IMR-90 (cell line): Measurements from ENCODE around the gene MPL. TPM values are rescaled to one million over a fixed set of nuclear protein-coding genes. Genes with fewer than 3 reads are reported as not detected.
A peak's percentile ranks its signal among the peaks of the same experiment; 100 is the strongest.

Experiments used
- ATAC-seq: fragments of 200-7000 bp; cut with Tn5 transposase; 2 replicates; pipeline ENCODE4 v1.9.1; 2020; ENCODE audit warnings: low read depth, mild to moderate bottlenecking, moderate library complexity
- BruUV-seq: library from RNA; stranded (reverse); fragments of 400-500 nt; replicated peaks from 2 replicates; lab custom pipeline; 2021; lab: Mats Ljungman, UMichigan
- CTCF ChIA-PET: fragments of 300-600 bp; formaldehyde crosslinking; extraction: SDS; loops from one replicate; lab custom pipeline; 2021; ENCODE audit warnings: antibody characterized with exemption; lab: Yijun Ruan, JAX
- POLR2A ChIA-PET: fragments of 300-600 bp; sonication (Branson Sonifier 250); formaldehyde crosslinking; loops from one replicate; lab custom pipeline; 2022; ENCODE audit warnings: antibody characterized with exemption; ENCODE audit not compliant: unreplicated experiment; lab: Charles Lee
- DNase-seq: peaks from one replicate; pipeline ENCODE4 v3.0.0; 2013
- H2AFZ ChIP-seq: replicated peaks from 2 replicates; pipeline ENCODE3; 2013; ENCODE audit warnings: low read length, mild to moderate bottlenecking; ENCODE audit not compliant: poor library complexity
- H2AK5ac ChIP-seq: 2 replicates; pipeline ENCODE4 v1.6.1; 2013; ENCODE audit warnings: low read depth, low read length, inconsistent platforms
- H2AK9ac ChIP-seq: replicated peaks from 2 replicates; pipeline ENCODE3; 2013; ENCODE audit warnings: mild to moderate bottlenecking, low read depth, low read length, moderate library complexity; ENCODE audit not compliant: poor library complexity
- H2BK120ac ChIP-seq: 2 replicates; pipeline ENCODE4 v1.6.1; 2013; ENCODE audit warnings: low read depth, low read length, inconsistent platforms
- H2BK15ac ChIP-seq: 3 replicates; pipeline ENCODE4 v1.6.1; 2013; ENCODE audit warnings: low read depth, low read length, inconsistent platforms
- H2BK20ac ChIP-seq: 2 replicates; pipeline ENCODE4 v1.6.1; 2013; ENCODE audit warnings: low read depth, mild to moderate bottlenecking, inconsistent platforms, low read length, moderate library complexity
- H2BK5ac ChIP-seq: 2 replicates; pipeline ENCODE4 v1.6.1; 2013; ENCODE audit warnings: mild to moderate bottlenecking, low read depth, low read length, inconsistent platforms; ENCODE audit not compliant: poor library complexity, severe bottlenecking
- H3K14ac ChIP-seq: replicated peaks from 2 replicates; pipeline ENCODE4 v1.6.1; 2013; ENCODE audit warnings: low read depth, low read length, inconsistent platforms
- H3K18ac ChIP-seq: 2 replicates; pipeline ENCODE4 v1.6.1; 2013; ENCODE audit warnings: low read depth, low read length, control low read depth
- H3K23ac ChIP-seq: 2 replicates; pipeline ENCODE4 v1.6.1; 2013; ENCODE audit warnings: low read depth, low read length, inconsistent platforms
- H3K27ac ChIP-seq: 2 replicates; pipeline ENCODE4 v1.5.1; 2013; ENCODE audit warnings: mild to moderate bottlenecking, control low read depth, low read length; ENCODE audit not compliant: insufficient read depth
- H3K27me3 ChIP-seq: 2 replicates; pipeline ENCODE4 v1.6.1; 2013; ENCODE audit warnings: low read length; ENCODE audit not compliant: control insufficient read depth, insufficient read depth
- H3K36me3 ChIP-seq: 2 replicates; pipeline ENCODE4 v1.6.1; 2013; ENCODE audit warnings: low read length, mixed read lengths; ENCODE audit not compliant: control insufficient read depth, insufficient read depth
- H3K4ac ChIP-seq: 2 replicates; pipeline ENCODE4 v1.6.1; 2013; ENCODE audit warnings: low read depth, low read length, inconsistent platforms
- H3K4me1 ChIP-seq: 2 replicates; pipeline ENCODE4 v1.6.1; 2013; ENCODE audit warnings: low read length, mixed read lengths; ENCODE audit not compliant: control insufficient read depth, insufficient read depth
- H3K4me2 ChIP-seq: 2 replicates; pipeline ENCODE4 v1.6.1; 2013; ENCODE audit warnings: low read depth, mild to moderate bottlenecking, control low read depth, low read length, moderate library complexity
- H3K4me3 ChIP-seq: 2 replicates; pipeline ENCODE4 v1.5.1; 2013; ENCODE audit warnings: low read depth, mild to moderate bottlenecking, control low read depth, low read length, moderate library complexity; ENCODE audit not compliant: insufficient read depth
- H3K56ac ChIP-seq: 2 replicates; pipeline ENCODE4 v1.6.1; 2013; ENCODE audit warnings: low read length, inconsistent platforms; ENCODE audit not compliant: insufficient read depth; ENCODE audit errors: extremely low read depth
- H3K79me1 ChIP-seq, 2 experiments: 2 replicates each; pipeline ENCODE4 v1.6.1; 2013; ENCODE audit warnings: low read length in 2 of 2, inconsistent platforms in 1 of 2, low read depth in 1 of 2
- H3K9ac ChIP-seq: 2 replicates; pipeline ENCODE4 v1.6.1; 2013; ENCODE audit warnings: low read depth, low read length, control low read depth
- H3K9me1 ChIP-seq: 2 replicates; pipeline ENCODE4 v1.6.1; 2013; ENCODE audit warnings: low read length, inconsistent platforms; ENCODE audit not compliant: insufficient read depth
- H3K9me3 ChIP-seq: 2 replicates; pipeline ENCODE4 v1.6.1; 2013; ENCODE audit warnings: low read length; ENCODE audit not compliant: control insufficient read depth, insufficient read depth
- H4K20me1 ChIP-seq: 2 replicates; pipeline ENCODE4 v1.6.1; 2013; ENCODE audit warnings: low read length, inconsistent platforms; ENCODE audit not compliant: insufficient read depth
- H4K5ac ChIP-seq: 2 replicates; pipeline ENCODE4 v1.6.1; 2013; ENCODE audit warnings: mild to moderate bottlenecking, low read depth, low read length, control low read depth
- H4K8ac ChIP-seq, 2 experiments: 2 replicates each; pipeline ENCODE4 v1.6.1; 2013; ENCODE audit warnings: low read depth in 2 of 2, low read length in 2 of 2, control low read depth in 1 of 2, inconsistent platforms in 1 of 2
- H4K91ac ChIP-seq: 2 replicates; pipeline ENCODE4 v1.6.1; 2013; ENCODE audit warnings: low read depth, low read length, inconsistent platforms; ENCODE audit not compliant: insufficient read depth
- MAZ ChIP-seq: IDR thresholded peaks from 2 replicates; pipeline ENCODE4 v1.6.1; 2012; ENCODE audit warnings: low read depth, mild to moderate bottlenecking, low read length, improper control_type of control experiment, moderate library complexity, borderline replicate concordance
- MXI1 ChIP-seq: IDR thresholded peaks from 2 replicates; pipeline ENCODE4 v1.6.1; 2012; ENCODE audit warnings: low read depth, mild to moderate bottlenecking, low read length, moderate library complexity, borderline replicate concordance
- POLR2A ChIP-seq: IDR thresholded peaks from 2 replicates; pipeline ENCODE4 v1.6.1; 2012; ENCODE audit warnings: mild to moderate bottlenecking, low read depth, low read length
- RAD21 ChIP-seq: IDR thresholded peaks from 2 replicates; pipeline ENCODE4 v1.6.1; 2012; ENCODE audit warnings: low read length, improper control_type of control experiment
- SMC3 ChIP-seq: fragments of 150-350 bp; IDR thresholded peaks from 2 replicates; pipeline ENCODE4 v1.6.1; 2016; ENCODE audit warnings: low read depth, mild to moderate bottlenecking, antibody characterized with exemption, low read length, moderate library complexity
- WGBS, 2 experiments: methylation state at CpG; one replicate each; pipeline versions ENCODE4 v1.1.5 to v1.1.7; 2013; ENCODE audit warnings: missing lambda C conversion rate in 2 of 2; ENCODE audit not compliant: insufficient read length in 1 of 2; ENCODE audit errors: extremely low coverage in 2 of 2; 5-methylcytosine and 5-hydroxymethylcytosine counted together
- dilution Hi-C: fragments of 300-500 bp; cut with HindIII; formaldehyde crosslinking; loops from one replicate; pipeline ENCODE4 v1.14.3; 2018; ENCODE audit warnings: low sequenced_read_pairs; ENCODE audit not compliant: unreplicated experiment
- in situ Hi-C: fragments of 300-500 bp; cut with MboI; formaldehyde crosslinking; loops from 3 replicates; pipeline ENCODE4 v1.14.3; 2019; ENCODE audit warnings: low sequenced_read_pairs, inconsistent platforms, mixed read lengths
- intact Hi-C: fragments of 100-400 bp; cut with micrococcal nuclease; formaldehyde crosslinking; loops from 2 replicates; pipeline ENCODE4 v1.10.0; 2022
- polyA plus RNA-seq, 3 experiments: library from polyadenylated mRNA; depleted of rRNA; stranded (reverse); fragments of >200 nt; gene quantifications; 2 replicates each; pipeline ENCODE4 v1.2.3, GENCODE V29; 2012; ENCODE audit warnings: low replicate concordance in 1 of 3
- total RNA-seq: library from RNA; depleted of rRNA; stranded (reverse); fragments of >200 nt; gene quantifications from 2 replicates; pipeline ENCODE4 v1.2.3, GENCODE V29; 2012
- TF ChIP-seq, protein P1 (sequence below): conservative IDR thresholded peaks from 2 replicates; pipeline ENCODE4 v1.5.1; 2012; ENCODE audit warnings: mild to moderate bottlenecking, low read depth, low read length, improper control_type of control experiment

The MPL gene
- total and polyA plus RNA-seq, 2 of the 4 experiments (the other 2 are of a cell fraction) = 0.12 TPM; not detected in 1

GRCh38 chr1:43358121-43358745 lies 20.6 kb downstream of the MPL start:
- Histone ChIP-seq H4K5ac (peak overlapping the region; percentile 79), H3K4me3 (peak overlapping the region; percentile 75), H3K4ac (peak overlapping the region; percentile 92), H4K20me1 (peaks cover 10% of the 10 kb centered on the region; the same call in 1 of the 2 replicates), H3K27ac (peak overlapping the region; percentile 94), H2AK5ac (peak overlapping the region; percentile 90), H2BK20ac (peak overlapping the region; percentile 0; the same call in 1 of the 2 replicates), H3K9me3 (no peaks in the 10 kb centered on the region), H3K4me2 (peak overlapping the region; percentile 87), H3K14ac (peak overlapping the region; percentile 91), H2BK120ac (peak overlapping the region; percentile 69), H3K23ac (peak overlapping the region; percentile 63), H2AFZ (peak overlapping the region; percentile 90), H3K4me1 (peaks cover 9% of the 10 kb centered on the region; the same call in 1 of the 2 replicates), H4K91ac (peak overlapping the region; percentile 75), H3K56ac (peak overlapping the region; percentile 77), H3K18ac (peak overlapping the region; percentile 48), H3K9ac (peak overlapping the region; percentile 90), H2BK5ac (peak overlapping the region; percentile 78), H2BK15ac (peak overlapping the region; percentile 72; the same call in 1 of the 3 replicates), H3K36me3 (peaks cover 24% of the 10 kb centered on the region), H3K79me1 (peaks cover 3 to 30% of the 10 kb centered on the region in 2 experiments; a peak in 3 of 4 replicates), H3K9me1 (peaks cover 9% of the 10 kb centered on the region; the same call in 1 of the 2 replicates), H2AK9ac (peak overlapping the region; percentile 90), H3K27me3 (no peaks in the 10 kb centered on the region), H4K8ac (peak overlapping the region; percentile 79 to 93)
- ChIA-PET CTCF (interaction anchor here (0.6 to 1.9 kb wide), 6 partner anchors 10 to 352 kb away, joined by 3 to 8 read pairs (median 3); no protein-coding TSS in a partner anchor), POLR2A (interaction anchor here (0.8 to 1.0 kb wide), 3 partner anchors 10 to 132 kb away, joined by 3 to 4 read pairs (median 3); partner anchors contain the start of gene ELOVL1)
- dilution Hi-C loops (no loop called here), intact Hi-C loops (loop anchor here (1.0 kb wide), 2 partner anchors 120 to 131 kb away; no protein-coding TSS in a partner anchor), in situ Hi-C loops (loop anchor here (10.0 kb wide), 1 partner anchor 123 kb away; no protein-coding TSS in a partner anchor)
- DNase-seq (peak; percentile 37), ATAC-seq (peak; percentile 20)
- TF ChIP-seq SMC3 = 0 out of 2 replicates have a peak, but pooled peaks have one; percentile 14
- no peak for TF ChIP-seq MAZ
- peak; percentile 38 for TF ChIP-seq RAD21
- no peak for TF ChIP-seq MXI1
- TF ChIP-seq, protein P1, sequence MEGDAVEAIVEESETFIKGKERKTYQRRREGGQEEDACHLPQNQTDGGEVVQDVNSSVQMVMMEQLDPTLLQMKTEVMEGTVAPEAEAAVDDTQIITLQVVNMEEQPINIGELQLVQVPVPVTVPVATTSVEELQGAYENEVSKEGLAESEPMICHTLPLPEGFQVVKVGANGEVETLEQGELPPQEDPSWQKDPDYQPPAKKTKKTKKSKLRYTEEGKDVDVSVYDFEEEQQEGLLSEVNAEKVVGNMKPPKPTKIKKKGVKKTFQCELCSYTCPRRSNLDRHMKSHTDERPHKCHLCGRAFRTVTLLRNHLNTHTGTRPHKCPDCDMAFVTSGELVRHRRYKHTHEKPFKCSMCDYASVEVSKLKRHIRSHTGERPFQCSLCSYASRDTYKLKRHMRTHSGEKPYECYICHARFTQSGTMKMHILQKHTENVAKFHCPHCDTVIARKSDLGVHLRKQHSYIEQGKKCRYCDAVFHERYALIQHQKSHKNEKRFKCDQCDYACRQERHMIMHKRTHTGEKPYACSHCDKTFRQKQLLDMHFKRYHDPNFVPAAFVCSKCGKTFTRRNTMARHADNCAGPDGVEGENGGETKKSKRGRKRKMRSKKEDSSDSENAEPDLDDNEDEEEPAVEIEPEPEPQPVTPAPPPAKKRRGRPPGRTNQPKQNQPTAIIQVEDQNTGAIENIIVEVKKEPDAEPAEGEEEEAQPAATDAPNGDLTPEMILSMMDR = peak; percentile 46
- TF ChIP-seq POLR2A = no peak; the same call in 1 of the 2 replicates
- WGBS, 2 experiments = 2% methylated on average over 17 of the region's 33 CpGs; no CpG with 5 or more reads in 1 of the 2 experiments
- no TSS peak for BruUV-seq
